NCI-H2196 treated with DMSO at 0.1 percent for 48 hours (cell line): ENCODE results near the gene CCNA2.

Experiments
- DNase-seq: peaks from one replicate; lab custom pipeline; 2025; ENCODE audit not compliant: unreplicated experiment; lab: John Stamatoyannopoulos, UW

The CCNA2 gene

DNA sequence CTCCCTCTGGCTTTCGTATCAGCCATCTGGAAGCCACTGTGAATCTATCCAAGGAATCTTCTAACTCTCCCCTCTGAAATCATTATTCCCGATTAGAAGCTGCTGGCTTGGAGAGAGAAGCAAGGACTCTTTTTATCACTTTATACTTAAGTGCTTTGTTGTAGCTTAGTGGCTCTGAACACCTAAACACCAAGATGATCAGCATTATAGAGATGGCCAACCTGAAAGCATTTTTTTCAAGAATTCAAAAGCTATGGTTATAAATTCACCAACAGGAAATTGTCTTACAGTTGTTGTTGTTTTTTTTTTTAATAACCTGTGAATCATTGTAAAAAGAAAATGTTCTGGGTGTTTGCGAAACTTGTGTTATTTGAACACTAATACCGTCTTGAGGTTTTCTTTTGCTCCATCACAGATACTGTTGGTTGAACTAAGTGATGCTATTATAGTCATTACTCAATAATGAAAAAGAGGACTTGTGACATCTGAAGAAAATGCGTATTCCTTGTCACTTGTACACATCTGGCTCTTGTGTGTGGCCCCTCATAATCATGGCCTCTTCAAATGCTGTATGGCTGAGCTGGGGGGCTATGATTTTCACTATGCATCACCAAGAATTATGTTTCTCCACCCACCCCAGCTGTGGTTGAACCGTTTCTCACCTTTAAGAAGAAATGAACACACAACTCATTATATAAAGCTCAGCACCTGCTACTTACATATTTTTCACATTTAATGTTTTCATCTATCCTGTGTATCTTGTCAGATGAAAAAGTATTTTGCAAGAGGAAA is 46.9 kb downstream of the CCNA2 start:
- no peak for DNase-seq

DNA sequence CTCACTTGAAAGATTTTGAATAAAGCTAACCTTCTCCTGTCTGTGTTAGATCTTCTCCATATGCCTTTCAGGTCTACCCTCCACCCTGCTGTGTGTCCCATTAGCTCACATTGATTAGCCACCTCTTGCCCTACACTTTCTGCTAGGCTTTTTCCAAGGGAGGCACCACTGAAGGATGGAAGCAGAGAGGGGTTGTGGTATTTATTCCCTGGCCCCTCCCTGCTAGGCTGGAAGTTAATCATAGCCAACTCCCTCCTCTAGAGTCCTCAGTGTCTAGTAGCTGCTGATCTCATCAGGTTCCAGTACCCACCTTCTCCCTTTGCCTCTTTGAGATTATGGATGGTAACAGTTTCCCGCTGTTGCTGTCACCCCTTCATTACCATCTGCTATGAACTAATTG is 49.8 kb downstream of the CCNA2 start:
- DNase-seq: no peak

DNA sequence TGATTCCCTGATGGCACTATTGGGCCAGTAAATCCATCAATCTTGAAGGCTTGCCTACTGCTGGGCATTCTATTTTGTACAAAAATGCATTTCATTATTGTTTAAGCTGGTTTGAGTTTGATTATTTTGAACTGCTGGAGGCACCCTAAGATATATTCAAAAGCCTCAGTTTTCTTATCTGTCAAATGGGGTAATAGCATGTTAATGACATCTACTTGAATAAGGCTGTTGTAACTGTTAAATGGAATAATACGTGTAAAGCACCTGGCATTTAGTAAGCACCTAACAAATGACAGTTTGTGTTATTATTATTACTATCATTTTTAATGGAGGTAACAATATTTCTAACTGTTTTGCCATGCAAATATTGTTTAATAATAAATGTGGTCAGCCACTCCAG is 51.8 kb downstream of the CCNA2 start:
- DNase-seq: no peak

DNA sequence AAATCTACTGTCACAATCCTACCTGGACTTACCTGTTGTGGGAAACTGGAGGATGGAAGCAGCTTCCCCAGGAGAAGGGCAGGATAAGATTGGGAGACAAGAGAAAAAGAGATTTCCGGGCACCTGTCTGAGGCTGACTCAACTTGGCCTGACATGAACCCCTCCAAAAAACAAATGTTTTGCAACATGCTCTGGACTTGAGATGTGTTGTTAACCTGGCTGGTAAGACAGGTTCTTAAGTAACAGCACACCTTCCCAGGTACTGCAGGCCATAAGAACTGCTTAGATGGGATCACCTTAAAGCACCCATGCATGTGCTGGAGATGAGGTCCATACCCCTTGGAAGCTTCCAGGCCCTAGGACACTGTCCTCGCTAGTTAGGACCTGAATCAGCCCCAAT is 54.3 kb downstream of the CCNA2 start:
- no peak for DNase-seq

DNA sequence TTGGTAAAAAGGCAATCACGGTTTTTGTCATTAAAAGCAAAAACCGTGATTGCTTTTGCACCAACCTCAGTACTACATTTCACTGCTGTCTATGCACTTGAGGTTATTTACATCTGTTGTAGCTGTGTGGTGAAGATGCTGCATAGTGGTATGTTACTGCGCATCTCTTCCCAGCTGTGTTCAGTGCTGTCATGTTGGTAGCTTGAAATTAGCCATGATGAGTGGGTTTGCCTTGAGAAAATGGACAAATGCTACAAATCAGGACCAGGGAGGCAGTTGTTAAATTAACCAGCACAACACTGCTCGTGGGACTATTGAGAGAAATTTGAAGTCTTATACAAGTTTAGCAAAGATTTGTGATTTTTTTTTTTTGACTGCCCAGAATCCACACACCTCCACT is 56.5 kb downstream of the CCNA2 start:
- no peak for DNase-seq
